SK-N-SH (cell line): ENCODE measurements around the gene PPIL4. TPM values are rescaled to one million over a fixed set of nuclear protein-coding genes. Genes with fewer than 3 reads are reported as not detected.

Experiments used
- CTCF ChIA-PET: fragments of 300-600, 350-600 bp; formaldehyde crosslinking; extraction: SDS; loops from one replicate; lab custom pipeline; 2021; lab: Yijun Ruan, JAX
- POLR2A ChIA-PET: fragments of 350-600 bp; sonication (Branson Sonifier 250); formaldehyde crosslinking; extraction: SDS; loops from one replicate; lab custom pipeline; 2020; ENCODE audit warnings: antibody characterized with exemption, inconsistent platforms; lab: Yijun Ruan, JAX
- DNase-seq: peaks from one replicate; pipeline ENCODE4 v3.0.0; 2012
- H2AFZ ChIP-seq: fragments of 200-600 bp; sonication (generic); 2 replicates; pipeline ENCODE4 v1.8.1; 2016; ENCODE audit warnings: antibody characterized with exemption, mild to moderate bottlenecking, low read depth
- H3F3A ChIP-seq: fragments of 200-600 bp; sonication (generic); replicated peaks from 2 replicates; pipeline ENCODE3; 2016; ENCODE audit warnings: antibody characterized with exemption, mild to moderate bottlenecking; ENCODE audit not compliant: insufficient read depth
- H3K27ac ChIP-seq, 2 experiments: fragments of 200-500 bp in 1 of 2; fragments of 200-600 bp in 1 of 2; sonication (Bioruptor generic) in 1 of 2; sonication (generic), shearing (Covaris generic) in 1 of 2; 2 replicates each; pipeline versions ENCODE4 v1.5.1 to v1.6.1; 2014 to 2016; ENCODE audit warnings: low read depth in 2 of 2, inconsistent platforms in 1 of 2, low read length in 1 of 2, mild to moderate bottlenecking in 1 of 2, mixed read lengths in 1 of 2
- H3K27me3 ChIP-seq: fragments of 200-600 bp; sonication (generic), shearing (Covaris generic); 2 replicates; pipeline ENCODE4 v1.6.1; 2016; ENCODE audit warnings: mixed run types; ENCODE audit not compliant: insufficient read depth
- H3K36me3 ChIP-seq, 2 experiments: fragments of 200-500 bp in 1 of 2; fragments of 200-600 bp in 1 of 2; sonication (Bioruptor generic) in 1 of 2; sonication (generic) in 1 of 2; replicated peaks in 1 of 2; 2 replicates each; pipeline versions ENCODE3 to v1.5.1; 2014 to 2016; ENCODE audit warnings: low read length in 1 of 2, mild to moderate bottlenecking in 1 of 2; ENCODE audit not compliant: insufficient read depth in 2 of 2, control insufficient read depth in 1 of 2
- H3K4me1 ChIP-seq, 2 experiments: fragments of 200-500 bp in 1 of 2; fragments of 200-600 bp in 1 of 2; sonication (Bioruptor generic) in 1 of 2; sonication (generic), shearing (Covaris generic) in 1 of 2; 2 replicates each; pipeline versions ENCODE4 v1.5.1 to v1.6.1; 2014 to 2016; ENCODE audit warnings: low read depth in 1 of 2, low read length in 1 of 2, mixed run types in 1 of 2; ENCODE audit not compliant: insufficient read depth in 2 of 2, control insufficient read depth in 1 of 2
- H3K4me2 ChIP-seq: fragments of 200-600 bp; sonication (generic), shearing (Covaris generic); 2 replicates; pipeline ENCODE4 v1.6.1; 2017; ENCODE audit warnings: mixed run types
- H3K4me3 ChIP-seq, 2 experiments: fragments of 200-500 bp in 1 of 2; fragments of 200-600 bp in 1 of 2; sonication (Bioruptor generic) in 1 of 2; sonication (generic), shearing (Covaris generic) in 1 of 2; 2 replicates each; pipeline versions ENCODE4 v1.5.1 to v1.8.1; 2014 to 2016; ENCODE audit warnings: low read depth in 2 of 2, inconsistent platforms in 1 of 2, low read length in 1 of 2, mild to moderate bottlenecking in 1 of 2, mixed read lengths in 1 of 2, moderate library complexity in 1 of 2
- H3K79me2 ChIP-seq: fragments of 200-600 bp; sonication (generic); 2 replicates; pipeline ENCODE4 v1.8.1; 2017; ENCODE audit warnings: mild to moderate bottlenecking; ENCODE audit not compliant: insufficient read depth
- H3K9ac ChIP-seq: fragments of 200-600 bp; sonication (generic); 2 replicates; pipeline ENCODE4 v1.6.1; 2017; ENCODE audit warnings: mixed run types
- H3K9me2 ChIP-seq: fragments of 200-600 bp; sonication (generic); 2 replicates; pipeline ENCODE4 v1.6.1; 2017; ENCODE audit warnings: mixed run types
- H3K9me3 ChIP-seq: fragments of 200-600 bp; sonication (generic); 2 replicates; pipeline ENCODE4 v1.6.1; 2017; ENCODE audit warnings: mixed run types, mild to moderate bottlenecking, moderate library complexity
- H4K20me1 ChIP-seq: fragments of 200-600 bp; sonication (generic); 2 replicates; pipeline ENCODE4 v1.6.1; 2017; ENCODE audit warnings: mild to moderate bottlenecking, mixed run types; ENCODE audit not compliant: insufficient read depth
- CHD2 ChIP-seq: fragments of 150-350 bp; IDR thresholded peaks from 2 replicates; pipeline ENCODE4 v1.6.1; 2018; ENCODE audit warnings: low read length; ENCODE audit not compliant: partially characterized antibody
- EP300 ChIP-seq, 2 experiments: IDR thresholded peaks; 2 replicates each; pipeline versions ENCODE4 v1.4.0 to v1.6.1; 2012; ENCODE audit warnings: borderline replicate concordance in 1 of 2, low read depth in 1 of 2, low read length in 1 of 2
- FOXJ3 ChIP-seq: sonication (generic); formaldehyde crosslinking; IDR thresholded peaks from 2 replicates; pipeline ENCODE4 v1.5.1; 2020; ENCODE audit warnings: mild to moderate bottlenecking, missing genetic modification reagents
- JUND ChIP-seq: IDR thresholded peaks from 2 replicates; pipeline ENCODE4 v1.4.0; 2012
- NRF1 ChIP-seq: IDR thresholded peaks from 2 replicates; pipeline ENCODE4 v1.6.1; 2012; ENCODE audit warnings: low read depth, mild to moderate bottlenecking, low read length
- RAD21 ChIP-seq: IDR thresholded peaks from 2 replicates; pipeline ENCODE4 v1.6.1; 2012; ENCODE audit warnings: mild to moderate bottlenecking, low read length
- SIN3A ChIP-seq: IDR thresholded peaks from 2 replicates; pipeline ENCODE4 v1.6.1; 2012; ENCODE audit warnings: low read depth, mild to moderate bottlenecking, low read length, moderate library complexity, borderline replicate concordance
- WGBS: methylation state at CpG from one replicate; pipeline ENCODE4 v1.1.6; 2017; ENCODE audit warnings: low lambda C conversion rate; 5-methylcytosine and 5-hydroxymethylcytosine counted together
- polyA plus RNA-seq, 3 experiments: library from polyadenylated mRNA; depleted of rRNA; stranded (reverse); fragments of >200 nt; gene quantifications; 2 replicates each; pipeline ENCODE4 v1.2.3, GENCODE V29; 2012
- TF ChIP-seq, protein P1 (sequence below): IDR thresholded peaks from 2 replicates; pipeline ENCODE4 v1.6.1; 2012; ENCODE audit warnings: mild to moderate bottlenecking, low read depth, low read length, moderate library complexity
- TF ChIP-seq, protein P2 (sequence below): IDR thresholded peaks from 2 replicates; pipeline ENCODE4 v1.4.0; 2012; ENCODE audit warnings: low read depth, borderline replicate concordance
- TF ChIP-seq, protein P3 (sequence below): IDR thresholded peaks from 2 replicates; pipeline ENCODE4 v1.4.0; 2012; ENCODE audit warnings: low read depth, borderline replicate concordance
- TF ChIP-seq, protein P4 (sequence below): IDR thresholded peaks from 2 replicates; pipeline ENCODE4 v1.4.0; 2012; ENCODE audit warnings: low read depth

PPIL4 gene
- polyA plus RNA-seq, 1 of the 3 experiments (the other 2 are of a cell fraction) = 3.3 TPM

DNA sequence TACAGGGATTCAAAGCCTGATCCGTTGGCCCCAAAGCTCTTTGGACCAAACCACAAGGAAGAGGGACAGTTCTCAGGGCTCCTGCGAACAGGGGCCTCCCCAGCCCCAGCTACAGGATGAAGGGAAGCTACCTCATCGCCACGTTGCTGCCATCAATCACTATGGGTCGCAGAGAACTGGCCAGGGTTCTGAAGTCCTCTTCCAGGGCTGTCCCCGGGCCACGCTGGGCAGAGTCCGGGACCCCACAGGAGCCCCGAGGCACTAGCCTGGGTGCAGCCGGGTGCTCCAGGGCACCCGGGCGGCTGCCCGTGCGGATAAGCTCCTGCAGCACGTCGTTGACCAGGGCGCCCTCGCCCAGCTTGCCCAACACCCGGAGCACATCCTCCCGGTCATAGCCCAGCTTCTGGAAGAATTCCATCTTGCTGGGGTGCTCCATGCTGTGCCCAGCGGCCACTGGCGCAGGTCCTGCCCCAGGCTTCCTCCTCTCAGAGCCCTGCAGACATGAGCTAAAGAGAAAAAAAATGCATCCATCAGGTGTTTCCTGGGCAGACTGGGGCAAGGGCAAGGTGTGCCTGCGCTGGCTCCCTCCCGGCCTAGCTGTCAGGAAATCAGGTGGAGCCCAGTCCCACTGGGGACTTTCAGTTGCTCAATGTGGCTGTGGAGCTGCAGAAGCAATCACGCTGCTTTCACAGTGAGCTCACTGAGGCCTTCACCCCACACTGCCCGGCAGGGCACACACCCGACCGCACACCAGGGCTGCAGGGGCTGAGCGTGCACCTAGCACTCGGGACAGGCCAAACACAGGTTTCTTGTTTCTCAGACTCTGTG, 71.5 kb downstream of the PPIL4 start:
- no peaks in the 10 kb centered on the region for H3K79me2 ChIP-seq
- no peak for DNase-seq
- no peak overlapping the region for H2AFZ ChIP-seq
- TF ChIP-seq, protein P1, sequence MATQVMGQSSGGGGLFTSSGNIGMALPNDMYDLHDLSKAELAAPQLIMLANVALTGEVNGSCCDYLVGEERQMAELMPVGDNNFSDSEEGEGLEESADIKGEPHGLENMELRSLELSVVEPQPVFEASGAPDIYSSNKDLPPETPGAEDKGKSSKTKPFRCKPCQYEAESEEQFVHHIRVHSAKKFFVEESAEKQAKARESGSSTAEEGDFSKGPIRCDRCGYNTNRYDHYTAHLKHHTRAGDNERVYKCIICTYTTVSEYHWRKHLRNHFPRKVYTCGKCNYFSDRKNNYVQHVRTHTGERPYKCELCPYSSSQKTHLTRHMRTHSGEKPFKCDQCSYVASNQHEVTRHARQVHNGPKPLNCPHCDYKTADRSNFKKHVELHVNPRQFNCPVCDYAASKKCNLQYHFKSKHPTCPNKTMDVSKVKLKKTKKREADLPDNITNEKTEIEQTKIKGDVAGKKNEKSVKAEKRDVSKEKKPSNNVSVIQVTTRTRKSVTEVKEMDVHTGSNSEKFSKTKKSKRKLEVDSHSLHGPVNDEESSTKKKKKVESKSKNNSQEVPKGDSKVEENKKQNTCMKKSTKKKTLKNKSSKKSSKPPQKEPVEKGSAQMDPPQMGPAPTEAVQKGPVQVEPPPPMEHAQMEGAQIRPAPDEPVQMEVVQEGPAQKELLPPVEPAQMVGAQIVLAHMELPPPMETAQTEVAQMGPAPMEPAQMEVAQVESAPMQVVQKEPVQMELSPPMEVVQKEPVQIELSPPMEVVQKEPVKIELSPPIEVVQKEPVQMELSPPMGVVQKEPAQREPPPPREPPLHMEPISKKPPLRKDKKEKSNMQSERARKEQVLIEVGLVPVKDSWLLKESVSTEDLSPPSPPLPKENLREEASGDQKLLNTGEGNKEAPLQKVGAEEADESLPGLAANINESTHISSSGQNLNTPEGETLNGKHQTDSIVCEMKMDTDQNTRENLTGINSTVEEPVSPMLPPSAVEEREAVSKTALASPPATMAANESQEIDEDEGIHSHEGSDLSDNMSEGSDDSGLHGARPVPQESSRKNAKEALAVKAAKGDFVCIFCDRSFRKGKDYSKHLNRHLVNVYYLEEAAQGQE = peak; percentile 80
- TF ChIP-seq SIN3A = no peak
- TF ChIP-seq, protein P2, sequence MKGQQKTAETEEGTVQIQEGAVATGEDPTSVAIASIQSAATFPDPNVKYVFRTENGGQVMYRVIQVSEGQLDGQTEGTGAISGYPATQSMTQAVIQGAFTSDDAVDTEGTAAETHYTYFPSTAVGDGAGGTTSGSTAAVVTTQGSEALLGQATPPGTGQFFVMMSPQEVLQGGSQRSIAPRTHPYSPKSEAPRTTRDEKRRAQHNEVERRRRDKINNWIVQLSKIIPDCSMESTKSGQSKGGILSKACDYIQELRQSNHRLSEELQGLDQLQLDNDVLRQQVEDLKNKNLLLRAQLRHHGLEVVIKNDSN = no peak
- TF ChIP-seq, all 33 proteins: peak for 1
- 80% methylated on average over 5 of the region's 30 CpGs for WGBS
- CTCF ChIA-PET = interaction anchor here (0.8 to 1.7 kb wide), 3 partner anchors 31 to 43 kb away, joined by 3 to 7 read pairs (median 5); no protein-coding TSS in a partner anchor
- H3K36me3 ChIP-seq = no peaks in the 10 kb centered on the region
- H3K9me3 ChIP-seq = no peaks in the 10 kb centered on the region
- H3K9ac ChIP-seq = no peak overlapping the region
- no peaks in the 10 kb centered on the region for H3K9me2 ChIP-seq
- no peaks in the 10 kb centered on the region for H3F3A ChIP-seq
- POLR2A ChIA-PET = no interaction called here
- H3K27me3 ChIP-seq = no peaks in the 10 kb centered on the region
- H3K4me3 ChIP-seq = no peak overlapping the region
- H3K4me2 ChIP-seq = no peak overlapping the region
- H4K20me1 ChIP-seq = no peaks in the 10 kb centered on the region
- no peaks in the 10 kb centered on the region; a peak in 1 of 4 replicates for H3K4me1 ChIP-seq
- no peak overlapping the region for H3K27ac ChIP-seq

DNA sequence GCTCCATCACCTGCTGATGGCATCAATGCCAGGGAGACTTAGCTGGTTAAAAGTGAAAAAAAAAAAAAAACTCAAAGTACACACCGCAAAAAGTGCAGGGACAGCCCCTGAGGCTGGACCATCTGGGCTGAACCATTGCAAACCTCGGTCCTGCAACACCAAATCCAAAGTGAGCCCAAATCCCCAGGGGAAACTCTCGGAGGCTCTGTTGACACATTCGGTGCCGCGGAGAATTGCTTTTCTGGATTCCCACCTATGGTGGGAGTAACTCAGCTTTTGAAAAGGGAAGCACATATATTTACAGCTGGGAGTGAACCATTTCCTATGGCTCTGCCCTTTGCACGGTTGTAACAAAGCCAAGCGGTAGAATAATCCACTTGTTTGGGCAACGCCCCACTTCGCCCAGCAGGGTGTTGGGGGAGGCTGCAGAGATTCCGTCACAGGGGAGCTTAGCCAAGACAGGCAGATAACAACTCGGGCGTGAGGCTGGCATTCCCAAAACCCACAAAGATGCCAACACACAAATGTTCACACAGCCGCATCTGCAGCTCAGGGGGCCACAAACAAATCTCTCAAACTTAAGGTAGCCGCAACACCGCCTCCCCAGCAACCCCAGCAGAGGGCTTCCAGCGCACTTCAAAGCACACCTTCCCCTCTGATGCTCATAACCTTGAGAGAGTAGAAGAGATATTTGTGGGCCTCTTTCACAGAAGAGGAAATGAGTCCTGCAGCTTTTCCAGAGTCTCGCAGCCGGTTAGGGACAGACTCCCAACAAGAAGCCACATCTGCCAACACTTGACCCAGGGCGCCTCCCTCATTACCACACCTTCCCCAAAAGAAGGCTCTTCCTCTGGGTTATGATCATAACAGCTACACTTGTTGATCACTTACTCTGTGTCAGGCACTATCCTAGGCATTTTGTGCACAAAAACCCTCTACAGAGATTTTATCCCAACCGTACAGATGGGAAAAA, 72.5 kb downstream of the PPIL4 start:
- Histone ChIP-seq H3K27me3 (no peaks in the 10 kb centered on the region), H3K9me3 (no peaks in the 10 kb centered on the region), H3K36me3 (no peaks in the 10 kb centered on the region), H3K9ac (no peak overlapping the region), H4K20me1 (no peaks in the 10 kb centered on the region), H2AFZ (no peak overlapping the region), H3K27ac (no peak overlapping the region), H3K4me1 (no peaks in the 10 kb centered on the region), H3K4me2 (no peak overlapping the region), H3K9me2 (no peaks in the 10 kb centered on the region), H3K79me2 (no peaks in the 10 kb centered on the region), H3K4me3 (no peak overlapping the region), H3F3A (no peaks in the 10 kb centered on the region)
- CTCF ChIA-PET = interaction anchor here (0.8 kb wide), 1 partner anchor 32 kb away, joined by 3 read pairs; no protein-coding TSS in a partner anchor
- DNase-seq = no peak
- POLR2A ChIA-PET = no interaction called here
- WGBS = 75% methylated on average over 12 of the region's 21 CpGs
- TF ChIP-seq NRF1 (no peak), FOXJ3 (CRISPR knock-in tag) (no peak), RAD21 (no peak), EP300 (IDR thresholded peaks at IDR 0.05; ENCODE audit: borderline replicate concordance in 1 of 2, low read depth in 1 of 2, low read length in 1 of 2) (no peak), CHD2 (no peak), JUND (no peak)
- TF ChIP-seq, protein P3, sequence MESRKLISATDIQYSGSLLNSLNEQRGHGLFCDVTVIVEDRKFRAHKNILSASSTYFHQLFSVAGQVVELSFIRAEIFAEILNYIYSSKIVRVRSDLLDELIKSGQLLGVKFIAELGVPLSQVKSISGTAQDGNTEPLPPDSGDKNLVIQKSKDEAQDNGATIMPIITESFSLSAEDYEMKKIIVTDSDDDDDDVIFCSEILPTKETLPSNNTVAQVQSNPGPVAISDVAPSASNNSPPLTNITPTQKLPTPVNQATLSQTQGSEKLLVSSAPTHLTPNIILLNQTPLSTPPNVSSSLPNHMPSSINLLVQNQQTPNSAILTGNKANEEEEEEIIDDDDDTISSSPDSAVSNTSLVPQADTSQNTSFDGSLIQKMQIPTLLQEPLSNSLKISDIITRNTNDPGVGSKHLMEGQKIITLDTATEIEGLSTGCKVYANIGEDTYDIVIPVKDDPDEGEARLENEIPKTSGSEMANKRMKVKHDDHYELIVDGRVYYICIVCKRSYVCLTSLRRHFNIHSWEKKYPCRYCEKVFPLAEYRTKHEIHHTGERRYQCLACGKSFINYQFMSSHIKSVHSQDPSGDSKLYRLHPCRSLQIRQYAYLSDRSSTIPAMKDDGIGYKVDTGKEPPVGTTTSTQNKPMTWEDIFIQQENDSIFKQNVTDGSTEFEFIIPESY = no peak
- TF ChIP-seq, protein P4, sequence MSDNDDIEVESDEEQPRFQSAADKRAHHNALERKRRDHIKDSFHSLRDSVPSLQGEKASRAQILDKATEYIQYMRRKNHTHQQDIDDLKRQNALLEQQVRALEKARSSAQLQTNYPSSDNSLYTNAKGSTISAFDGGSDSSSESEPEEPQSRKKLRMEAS = no peak
